HG02610 (cell line): Measurements from ENCODE around the gene PDE6C.

Source experiments
- ATAC-seq: cut with Tn5 transposase; IDR thresholded peaks from one replicate; pipeline ENCODE4 v1.9.1; 2021; ENCODE audit warnings: mild to moderate bottlenecking, moderate library complexity; ENCODE audit not compliant: unreplicated experiment

Gene PDE6C

DNA sequence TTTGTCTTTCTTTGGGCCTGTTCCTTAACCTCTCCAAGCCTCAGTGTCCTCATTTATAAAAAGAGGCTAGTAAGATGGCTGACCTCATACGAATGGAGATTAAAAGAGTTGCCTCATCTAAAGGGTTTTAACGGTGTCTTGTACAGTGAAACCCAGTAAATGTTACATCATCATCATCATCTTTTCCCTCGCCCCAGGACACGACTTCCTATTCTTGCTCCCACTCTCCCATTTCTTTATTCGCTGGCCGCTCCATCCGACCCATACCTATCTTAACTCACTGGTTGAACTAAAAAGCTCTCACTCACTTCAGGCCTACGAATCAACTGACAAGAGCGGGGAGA, 89.5 kb downstream of the PDE6C start:
- peak; percentile 20 for ATAC-seq

GRCh38 chr10:93702210-93703001, 90.1 kb downstream of the PDE6C start, which contains the start of gene FRA10AC1:
TSS of gene FRA10AC1 (minus strand) at chr10:93702592. CDS start at chr10:93700106, 2,486 bp downstream.
- peak; percentile 73 for ATAC-seq

GRCh38 chr10:93703066-93703465, 90.7 kb downstream of the PDE6C start:
- ATAC-seq, result peak; percentile 2

DNA sequence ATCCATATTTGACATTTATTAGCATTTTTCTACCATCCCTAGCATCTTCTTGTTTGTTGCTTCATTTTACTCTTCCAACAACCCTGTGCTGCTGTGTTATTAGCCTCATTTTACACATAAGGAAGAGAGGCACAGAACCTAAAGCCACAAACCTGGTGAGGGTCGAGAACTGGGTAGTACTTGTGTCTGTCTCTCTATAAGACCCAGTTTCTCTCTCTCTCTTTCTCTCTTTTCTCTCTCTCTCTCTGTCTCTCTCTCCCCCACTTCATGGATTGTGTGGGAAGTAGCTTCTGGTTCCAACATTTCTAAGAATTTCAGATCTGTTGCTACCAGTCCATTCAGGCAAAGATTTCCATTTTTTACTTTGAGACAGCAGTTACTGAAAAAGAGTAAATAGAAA, 91.5 kb downstream of the PDE6C start:
- no peak for ATAC-seq

- no peak for ATAC-seq
These were observed 92.1 kb downstream of the PDE6C start for GRCh38 chr10:93704451-93704850.

GRCh38 chr10:93707623-93708022, 95.3 kb downstream of the PDE6C start:
- no peak for ATAC-seq

DNA sequence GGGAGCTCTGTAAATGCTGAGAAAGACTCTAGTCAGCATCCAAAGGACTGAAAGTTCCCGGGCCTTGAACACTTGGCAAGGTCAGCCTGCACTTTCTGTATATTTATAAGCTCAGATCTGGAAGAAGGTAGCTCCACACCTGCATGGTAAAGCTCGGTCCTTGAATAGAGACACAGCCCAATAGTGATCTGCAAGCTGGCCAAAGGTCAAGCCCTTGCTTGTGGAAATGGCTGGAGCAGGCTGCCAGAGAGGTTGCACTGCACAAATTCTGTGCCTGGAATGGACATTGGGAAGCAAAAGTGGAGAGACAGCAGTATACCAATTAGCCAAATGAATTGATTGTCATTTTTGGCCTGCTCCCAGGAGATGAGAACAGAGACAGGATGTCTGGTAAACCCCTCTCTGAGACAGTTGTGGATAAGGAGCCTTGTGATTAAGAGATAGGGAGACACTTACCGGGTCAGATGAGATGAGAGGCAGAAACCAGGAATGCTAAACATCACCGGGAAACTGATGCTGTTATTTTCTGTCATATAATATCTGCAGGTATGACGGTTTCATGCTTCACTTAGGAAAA, 98.1 kb downstream of the PDE6C start:
- ATAC-seq, result no peak

- no peak for ATAC-seq
These were observed 99.6 kb downstream of the PDE6C start for GRCh38 chr10:93711891-93712290.

DNA sequence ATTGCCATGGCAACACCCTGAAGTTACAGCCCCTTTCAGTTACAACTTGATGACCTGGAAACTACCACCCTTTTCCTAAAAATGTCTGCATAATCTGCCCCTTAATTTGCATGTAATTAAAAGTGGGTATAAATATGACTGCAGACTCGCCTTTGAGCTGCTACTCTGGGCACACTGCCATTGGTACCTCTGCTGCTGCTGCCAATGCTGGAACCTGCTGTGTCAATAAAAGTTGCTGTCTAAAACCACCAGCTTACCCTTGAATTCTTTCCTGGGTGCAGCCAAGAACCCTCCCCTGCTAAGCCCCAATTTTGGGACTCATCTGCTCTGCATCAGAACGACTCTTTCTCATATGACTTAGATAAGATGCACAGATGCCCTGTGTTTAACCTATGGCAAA, 100.3 kb downstream of the PDE6C start:
- ATAC-seq, result no peak

DNA sequence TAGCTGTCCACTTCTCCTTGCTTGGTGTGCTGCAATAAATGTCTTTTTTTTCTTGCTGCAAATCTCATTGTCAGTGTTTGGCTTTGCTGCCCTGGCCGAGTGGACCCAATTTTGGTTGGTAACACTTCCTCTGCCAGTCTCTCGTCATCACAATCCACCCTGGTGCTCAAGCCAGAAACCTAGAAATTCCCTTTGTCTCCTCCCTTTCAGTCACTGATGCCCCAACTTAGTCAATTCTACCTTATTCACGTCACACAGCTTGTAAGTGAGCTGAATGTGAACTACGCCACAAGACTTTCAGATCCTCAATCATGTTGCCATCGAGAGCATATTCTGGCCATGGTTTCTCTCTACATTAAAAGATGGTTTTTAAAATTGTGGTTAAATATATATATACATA, 103.0 kb downstream of the PDE6C start:
- ATAC-seq, result peak; percentile 94
